ENCODE data around the gene RBMS3.

Gene RBMS3

DNA sequence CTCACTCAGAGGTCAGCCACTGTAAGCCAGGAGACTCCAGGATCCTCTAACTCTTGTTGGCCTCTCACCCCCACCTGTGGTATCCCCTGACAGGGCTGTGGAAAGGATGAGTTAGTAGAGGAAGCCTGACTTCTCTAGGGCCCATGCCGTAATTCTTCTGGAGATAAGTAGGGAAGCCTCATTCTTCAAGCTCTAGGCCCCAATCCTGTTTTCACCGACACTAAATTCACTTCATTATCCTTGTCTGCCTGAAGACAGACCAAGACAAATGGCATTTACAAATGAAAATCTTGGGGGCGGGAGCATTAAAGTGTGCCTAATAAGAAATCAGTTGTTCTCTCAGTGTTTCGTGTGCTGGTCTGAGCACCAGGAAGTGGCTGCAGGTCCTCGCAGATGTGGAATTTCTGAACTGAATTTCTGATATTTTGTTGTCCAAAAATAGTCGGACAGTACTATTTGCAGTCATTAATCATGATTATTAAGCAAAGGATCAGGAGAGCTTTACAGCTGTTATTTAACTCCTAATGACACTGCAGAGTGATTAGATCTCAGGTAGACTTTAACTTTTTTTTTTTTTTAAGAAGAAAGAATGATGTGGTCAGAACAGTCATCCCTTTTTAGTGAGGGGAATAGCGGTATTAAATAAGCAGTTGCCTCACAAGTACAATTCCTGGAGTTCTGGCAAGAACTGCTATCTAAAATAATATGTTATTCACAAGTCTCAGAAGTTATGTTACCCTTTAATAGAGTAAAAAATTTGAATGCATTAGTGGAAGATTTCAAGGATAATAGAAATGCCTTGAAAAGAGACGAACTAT lies 58.4 kb downstream of the RBMS3 start:
- in situ Hi-C loops (cut with MboI; ENCODE audit: low sequenced_read_pairs, unreplicated experiment), result no loop called here
- DNase-seq (ENCODE audit: low spot score), result no peak
- TF ChIP-seq, protein P1, sequence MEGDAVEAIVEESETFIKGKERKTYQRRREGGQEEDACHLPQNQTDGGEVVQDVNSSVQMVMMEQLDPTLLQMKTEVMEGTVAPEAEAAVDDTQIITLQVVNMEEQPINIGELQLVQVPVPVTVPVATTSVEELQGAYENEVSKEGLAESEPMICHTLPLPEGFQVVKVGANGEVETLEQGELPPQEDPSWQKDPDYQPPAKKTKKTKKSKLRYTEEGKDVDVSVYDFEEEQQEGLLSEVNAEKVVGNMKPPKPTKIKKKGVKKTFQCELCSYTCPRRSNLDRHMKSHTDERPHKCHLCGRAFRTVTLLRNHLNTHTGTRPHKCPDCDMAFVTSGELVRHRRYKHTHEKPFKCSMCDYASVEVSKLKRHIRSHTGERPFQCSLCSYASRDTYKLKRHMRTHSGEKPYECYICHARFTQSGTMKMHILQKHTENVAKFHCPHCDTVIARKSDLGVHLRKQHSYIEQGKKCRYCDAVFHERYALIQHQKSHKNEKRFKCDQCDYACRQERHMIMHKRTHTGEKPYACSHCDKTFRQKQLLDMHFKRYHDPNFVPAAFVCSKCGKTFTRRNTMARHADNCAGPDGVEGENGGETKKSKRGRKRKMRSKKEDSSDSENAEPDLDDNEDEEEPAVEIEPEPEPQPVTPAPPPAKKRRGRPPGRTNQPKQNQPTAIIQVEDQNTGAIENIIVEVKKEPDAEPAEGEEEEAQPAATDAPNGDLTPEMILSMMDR (IDR thresholded peaks at IDR 0.05; ENCODE audit: borderline replicate concordance, control extremely low read depth, extremely low read depth, insufficient read depth, missing control alignments), result no peak

DNA sequence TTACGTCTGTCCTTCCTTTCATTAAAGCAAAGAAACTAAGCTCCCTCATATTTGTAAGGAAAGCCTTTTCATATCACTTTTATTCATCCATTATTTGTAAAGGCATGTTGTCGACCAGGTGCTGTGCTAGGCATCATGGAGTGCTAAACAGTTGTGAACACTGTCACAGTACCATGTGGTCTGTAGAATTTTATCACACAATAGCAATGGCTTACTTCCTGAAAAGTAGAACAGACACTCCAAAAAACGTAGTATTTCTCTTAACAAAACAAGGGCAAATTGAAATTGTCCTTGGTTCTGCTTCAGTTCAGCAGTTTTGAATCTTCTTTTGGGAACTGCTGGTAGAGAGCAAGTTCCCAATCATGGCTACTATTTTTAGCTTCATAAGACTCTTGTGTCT lies 63.3 kb downstream of the RBMS3 start:
- no peak for DNase-seq (ENCODE audit: low spot score)
- TF ChIP-seq, protein P1 (IDR thresholded peaks at IDR 0.05; ENCODE audit: borderline replicate concordance, control extremely low read depth, extremely low read depth, insufficient read depth, missing control alignments), result no peak
- in situ Hi-C loops (cut with MboI; ENCODE audit: low sequenced_read_pairs, unreplicated experiment), result no loop called here

DNA sequence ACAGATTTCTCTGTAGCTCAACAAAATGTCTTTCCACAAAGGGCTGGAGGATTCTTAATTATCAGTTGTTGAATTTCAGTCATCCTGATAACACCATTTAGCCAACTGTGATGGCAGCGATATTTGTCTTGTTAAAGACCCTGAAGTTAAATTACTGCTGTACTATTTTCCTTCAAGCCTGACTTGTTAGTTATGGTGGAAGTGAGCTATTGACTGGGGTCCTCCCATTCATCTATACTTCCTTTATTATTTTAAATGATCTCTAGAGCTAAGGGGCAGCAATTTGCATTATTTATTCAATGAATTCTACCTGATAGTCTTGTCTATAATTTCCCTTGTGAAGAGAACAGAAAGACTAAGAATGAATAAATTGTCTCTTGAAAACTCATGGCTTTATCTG lies 64.1 kb downstream of the RBMS3 start:
- TF ChIP-seq, protein P1 (IDR thresholded peaks at IDR 0.05; ENCODE audit: borderline replicate concordance, control extremely low read depth, extremely low read depth, insufficient read depth, missing control alignments), result no peak
- in situ Hi-C loops (cut with MboI; ENCODE audit: low sequenced_read_pairs, unreplicated experiment), result no loop called here

DNA sequence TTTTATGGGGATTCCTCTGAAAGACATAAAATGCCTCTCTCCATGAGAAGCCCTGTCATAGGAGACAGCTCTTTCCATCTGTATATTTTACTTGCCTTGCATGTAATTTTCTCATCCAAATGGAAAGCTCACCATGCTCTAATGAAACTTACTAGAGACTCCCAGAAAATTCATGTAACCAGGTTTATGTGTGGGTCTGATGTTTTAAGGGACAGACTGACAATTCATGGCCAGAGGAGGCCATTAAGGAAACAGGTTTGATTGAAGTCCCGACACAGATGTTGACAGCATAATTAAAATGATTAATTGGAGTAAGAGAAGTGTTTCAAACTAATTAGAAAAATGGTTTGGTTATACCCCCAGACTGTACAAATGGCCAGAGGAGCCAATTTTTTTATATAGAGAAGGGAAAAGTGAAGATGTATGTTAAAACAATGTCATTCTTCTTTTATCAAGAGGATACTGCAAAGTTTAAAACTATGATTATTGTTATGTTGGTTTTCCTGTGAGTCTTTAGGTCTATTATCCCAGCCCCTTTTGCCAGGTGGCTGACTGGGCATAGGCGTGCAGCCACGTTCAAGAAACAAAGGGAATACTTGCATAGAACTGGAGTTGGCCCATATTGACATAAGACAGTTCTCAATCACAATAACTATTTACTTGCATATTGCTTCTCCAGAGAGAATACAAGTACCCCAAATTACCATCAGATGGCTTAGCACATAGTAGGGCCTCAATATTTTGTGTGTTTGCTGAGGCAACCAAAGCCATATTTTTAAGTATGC lies 64.8 kb downstream of the RBMS3 start:
- in situ Hi-C loops (cut with MboI; ENCODE audit: low sequenced_read_pairs, unreplicated experiment), result no loop called here
- TF ChIP-seq, protein P1 (IDR thresholded peaks at IDR 0.05; ENCODE audit: borderline replicate concordance, control extremely low read depth, extremely low read depth, insufficient read depth, missing control alignments), result no peak
- DNase-seq (ENCODE audit: low spot score), result no peak

More for the DNA sequence above, 64.1 kb downstream of the RBMS3 start:
- DNase-seq (ENCODE audit: low spot score), result no peak

DNA sequence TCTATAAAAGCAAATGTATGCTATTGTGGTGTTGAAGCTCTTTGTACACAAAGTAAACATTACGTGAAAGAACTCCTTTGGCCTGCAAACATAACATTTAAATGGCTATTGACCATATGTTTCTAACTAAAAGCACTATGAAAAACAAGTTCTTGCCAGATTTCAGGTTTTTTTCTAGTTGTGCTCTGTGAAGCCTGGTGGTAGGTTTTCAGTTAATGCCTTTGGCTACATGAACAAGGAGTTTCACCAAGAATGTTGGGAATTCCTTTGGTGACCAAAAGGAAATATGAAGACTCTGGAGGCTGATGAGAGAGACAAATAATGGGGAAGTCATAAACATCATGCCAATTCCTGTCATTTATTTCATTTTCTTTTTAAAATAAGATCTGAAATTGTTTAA lies 66.0 kb downstream of the RBMS3 start:
- in situ Hi-C loops (cut with MboI; ENCODE audit: low sequenced_read_pairs, unreplicated experiment), result no loop called here
- TF ChIP-seq, protein P1 (IDR thresholded peaks at IDR 0.05; ENCODE audit: borderline replicate concordance, control extremely low read depth, extremely low read depth, insufficient read depth, missing control alignments), result no peak
- DNase-seq (ENCODE audit: low spot score), result no peak

DNA sequence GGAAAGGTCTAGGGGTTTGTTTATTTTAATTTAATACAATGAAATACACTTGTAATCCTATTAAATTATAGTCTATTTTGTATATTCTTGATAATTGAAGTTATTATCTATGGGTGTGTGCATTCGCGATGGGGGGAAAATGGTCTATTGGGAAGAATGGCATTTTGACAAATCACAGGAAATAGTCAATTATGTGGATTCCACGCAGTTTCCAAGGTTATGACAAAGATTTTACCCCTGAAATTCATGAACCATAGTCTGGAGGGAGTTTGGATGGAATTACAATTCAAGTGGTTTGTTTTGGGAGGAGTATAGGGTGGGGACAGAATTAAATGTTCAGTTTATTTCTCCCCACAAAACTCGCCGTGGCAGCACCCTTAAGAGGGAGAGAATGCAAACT lies 66.5 kb downstream of the RBMS3 start:
- in situ Hi-C loops (cut with MboI; ENCODE audit: low sequenced_read_pairs, unreplicated experiment), result no loop called here
- DNase-seq (ENCODE audit: low spot score), result no peak
- TF ChIP-seq, protein P1 (IDR thresholded peaks at IDR 0.05; ENCODE audit: borderline replicate concordance, control extremely low read depth, extremely low read depth, insufficient read depth, missing control alignments), result no peak
